Pancreas (tissue), 10 donors: Measurements from ENCODE around the gene PKP1. TPM values are rescaled to one million over a fixed set of nuclear protein-coding genes. Genes with fewer than 3 reads are reported as not detected.

Experiments
- ATAC-seq, 4 donors: fragments of 200-7000 bp; cut with Tn5 transposase; one replicate each; pipeline versions ENCODE4 v1.8.0 to v1.9.1; 2020; ENCODE audit warnings: mild to moderate bottlenecking in 4 of 4, moderate library complexity in 4 of 4
- DNase-seq, 6 donors: peaks; one replicate each; pipeline ENCODE4 v3.0.0-alpha.2; 2020
- FAIRE-seq: peaks from 2 replicates; lab custom pipeline; 2012; peaks lifted over from hg19 to GRCh38; lab: Jason Lieb, UNC
- H3K27ac ChIP-seq, 4 donors: fragments of 200-600 bp; sonication (generic); 1 replicate in 3 of 4; 2 replicates in 1 of 4; pipeline versions ENCODE4 v1.5.0 to v1.8.0; 2020
- H3K27me3 ChIP-seq, 4 donors: fragments of 200-600 bp; one replicate each; pipeline ENCODE4 v1.8.0; 2021
- H3K36me3 ChIP-seq, 3 donors: fragments of 200-600 bp; sonication (generic) in 1 of 3; one replicate each; pipeline versions ENCODE4 v1.5.0 to v1.8.0; 2020 to 2021
- H3K4me1 ChIP-seq, 3 donors: fragments of 200-600 bp; one replicate each; pipeline ENCODE4 v1.8.0; 2021
- H3K4me3 ChIP-seq, 4 donors: fragments of 200-600 bp; sonication (generic) in 2 of 4; one replicate each; pipeline versions ENCODE4 v1.5.0 to v1.8.0; 2020 to 2021
- H3K9me3 ChIP-seq, 4 donors: fragments of 200-600 bp; one replicate each; pipeline ENCODE4 v1.8.0; 2021
- CTCF ChIP-seq, 4 donors: fragments of 200-600 bp; sonication (generic) in 3 of 4; IDR thresholded peaks; one replicate each; pipeline versions ENCODE4 v1.5.0 to v1.8.0; 2021; ENCODE audit warnings: antibody characterized with exemption in 4 of 4
- WGBS, 2 donors: extraction: QIAGEN DNeasy Blood & Tissue Kit; methylation state at CpG; one replicate each; pipeline ENCODE4 v1.1.7; 2013; 5-methylcytosine and 5-hydroxymethylcytosine counted together
- intact Hi-C, 3 donors: fragments of 100-400 bp; cut with DNase I; formaldehyde crosslinking; loops; one replicate each; pipeline versions ENCODE4 v1.11.1 to v1.14.2; 2022
- polyA plus RNA-seq, 2 donors: library from polyadenylated mRNA; stranded (reverse); fragments of 200-250 nt; gene quantifications; one replicate each; pipeline ENCODE4 v1.2.3, GENCODE V29; 2013
- total RNA-seq, 6 donors: library from RNA; stranded (reverse); fragmentation: NEBNext Ultra II Directional in 4 of 6; extraction: Animal tissue kit (Norgen Biotek cat#: 25700) in 4 of 6; gene quantifications; one replicate each; pipeline versions ENCODE4 v1.2.1 to v1.2.4, GENCODE V29; 2021 to 2023
- donor health status: healthy with polysubstance abuse.
- donor health status: DM: no; HTN: no; CAD: no; lungs with moderate emphysema.
- donor health status: DM: no; HTN: no; CAD: no.
- donor health status: control.
- donor health status: control.
- donor health status: Bipolar disorder and iron deficiency.
- donor health status: DM: yes; HTN: yes; CAD: no.
- donor health status: DM: no; HTN: no; CAD: no.
- donor health status: DM: no; HTN: no; CAD: no.
- donor health status: DM: yes; HTN: yes; CAD: no.

Gene PKP1
- total and polyA plus RNA-seq, 8 donors: 0.04 to 0.37 (median 0.12) TPM; not detected in 1

- TF ChIP-seq CTCF (IDR thresholded peaks at IDR 0.05): no peak
- ATAC-seq (no peak), FAIRE-seq (no peak), DNase-seq (peak in 1 of 6 donors; percentile 14)
- Histone ChIP-seq H3K4me3 (no peak overlapping the region), H3K36me3 (no peaks in the 10 kb centered on the region), H3K27ac (no peak overlapping the region), H3K9me3 (no peaks in the 10 kb centered on the region), H3K4me1 (no peaks in the 10 kb centered on the region), H3K27me3 (no peaks in the 10 kb centered on the region)
- intact Hi-C loops: no loop called here
- WGBS, 2 donors: 84 to 87% methylated on average over 14 of the region's 14 CpGs
Measured at GRCh38 chr1:201248721-201249559, 34.4 kb upstream of the PKP1 start.

- H3K27ac ChIP-seq: no peak overlapping the region
- H3K9me3 ChIP-seq: no peaks in the 10 kb centered on the region
- intact Hi-C loops: loop anchor here in 2 of 3 donors (5.0 to 10.0 kb wide), 2 partner anchors 104 to 107 kb away; no protein-coding TSS in a partner anchor
- H3K4me3 ChIP-seq: no peak overlapping the region
- H3K36me3 ChIP-seq: no peaks in the 10 kb centered on the region
- 56 to 58% methylated on average over 10 of the region's 10 CpGs for WGBS, 2 donors
- H3K4me1 ChIP-seq: no peaks in the 10 kb centered on the region
- TF ChIP-seq CTCF (IDR thresholded peaks at IDR 0.05): no peak
- FAIRE-seq (no peak), ATAC-seq (no peak), DNase-seq (peak in 1 of 6 donors; percentile 61)
- H3K27me3 ChIP-seq: no peaks in the 10 kb centered on the region
Measured at GRCh38 chr1:201250326-201251011, 32.8 kb upstream of the PKP1 start.

GRCh38 chr1:201251411-201251810 is 31.9 kb upstream of the PKP1 start:
- intact Hi-C loops: loop anchor here in 2 of 3 donors (5.0 to 10.0 kb wide), 2 partner anchors 103 to 106 kb away; no protein-coding TSS in a partner anchor

GRCh38 chr1:201251851-201252430 is 31.4 kb upstream of the PKP1 start:
- Histone ChIP-seq H3K27ac (no peak overlapping the region), H3K36me3 (no peaks in the 10 kb centered on the region), H3K4me3 (no peak overlapping the region), H3K27me3 (no peaks in the 10 kb centered on the region), H3K9me3 (no peaks in the 10 kb centered on the region), H3K4me1 (no peaks in the 10 kb centered on the region)
- 58 to 70% methylated on average over 11 of the region's 11 CpGs for WGBS, 2 donors
- DNase-seq (peak in 1 of 6 donors; percentile 42), ATAC-seq (no peak), FAIRE-seq (no peak)
- intact Hi-C loops: loop anchor here (2.0 to 10.0 kb wide), 3 partner anchors 103 to 109 kb away; no protein-coding TSS in a partner anchor
- TF ChIP-seq CTCF (IDR thresholded peaks at IDR 0.05): no peak

More at GRCh38 chr1:201251411-201251810, 31.9 kb upstream of the PKP1 start:
- ATAC-seq (no peak), DNase-seq (peak in 1 of 6 donors; percentile 17), FAIRE-seq (no peak)
- no peak overlapping the region for H3K27ac ChIP-seq
- H3K4me1 ChIP-seq: no peaks in the 10 kb centered on the region
- no peak overlapping the region for H3K4me3 ChIP-seq
- H3K36me3 ChIP-seq: no peaks in the 10 kb centered on the region
- 73 to 80% methylated on average over 2 of the region's 2 CpGs for WGBS, 2 donors
- TF ChIP-seq CTCF (IDR thresholded peaks at IDR 0.05): no peak
- no peaks in the 10 kb centered on the region for H3K9me3 ChIP-seq
- no peaks in the 10 kb centered on the region for H3K27me3 ChIP-seq
